Measurements from ENCODE around the gene PBX3.

DNA sequence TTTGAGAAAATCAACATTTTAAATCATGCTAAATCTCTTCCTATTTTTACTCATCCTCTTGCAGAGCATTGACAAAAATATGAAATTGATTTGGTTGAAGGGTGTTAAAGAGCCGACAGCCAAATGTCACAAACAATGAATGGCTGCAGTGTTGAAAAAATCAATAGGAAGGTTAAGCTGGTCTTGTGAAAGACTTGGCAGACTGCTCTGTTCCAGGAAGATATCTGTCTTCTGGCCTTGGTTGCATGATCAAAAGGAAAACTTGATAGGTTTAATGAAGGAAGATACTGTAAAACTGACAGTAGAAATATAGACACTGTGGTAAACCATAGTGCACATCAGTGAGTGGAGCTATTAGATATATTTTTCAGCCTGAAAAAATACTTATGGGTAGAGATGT, 103.6 kb downstream of the PBX3 start:
- TF ChIP-seq, protein P1, sequence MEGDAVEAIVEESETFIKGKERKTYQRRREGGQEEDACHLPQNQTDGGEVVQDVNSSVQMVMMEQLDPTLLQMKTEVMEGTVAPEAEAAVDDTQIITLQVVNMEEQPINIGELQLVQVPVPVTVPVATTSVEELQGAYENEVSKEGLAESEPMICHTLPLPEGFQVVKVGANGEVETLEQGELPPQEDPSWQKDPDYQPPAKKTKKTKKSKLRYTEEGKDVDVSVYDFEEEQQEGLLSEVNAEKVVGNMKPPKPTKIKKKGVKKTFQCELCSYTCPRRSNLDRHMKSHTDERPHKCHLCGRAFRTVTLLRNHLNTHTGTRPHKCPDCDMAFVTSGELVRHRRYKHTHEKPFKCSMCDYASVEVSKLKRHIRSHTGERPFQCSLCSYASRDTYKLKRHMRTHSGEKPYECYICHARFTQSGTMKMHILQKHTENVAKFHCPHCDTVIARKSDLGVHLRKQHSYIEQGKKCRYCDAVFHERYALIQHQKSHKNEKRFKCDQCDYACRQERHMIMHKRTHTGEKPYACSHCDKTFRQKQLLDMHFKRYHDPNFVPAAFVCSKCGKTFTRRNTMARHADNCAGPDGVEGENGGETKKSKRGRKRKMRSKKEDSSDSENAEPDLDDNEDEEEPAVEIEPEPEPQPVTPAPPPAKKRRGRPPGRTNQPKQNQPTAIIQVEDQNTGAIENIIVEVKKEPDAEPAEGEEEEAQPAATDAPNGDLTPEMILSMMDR (IDR thresholded peaks at IDR 0.05): no peak
- TF ChIP-seq POLR2A (IDR thresholded peaks at IDR 0.05): no peak
